Ishikawa (cell line): ENCODE measurements around the gene ERG28.

Source experiments
- CEBPB ChIP-seq: IDR thresholded peaks from 2 replicates; pipeline ENCODE4 v1.6.1; 2012
- CREB1 ChIP-seq: IDR thresholded peaks from 2 replicates; pipeline ENCODE4 v1.6.1; 2012; ENCODE audit warnings: low read depth
- EGR1 ChIP-seq: IDR thresholded peaks from 2 replicates; pipeline ENCODE4 v1.6.1; 2012
- EP300 ChIP-seq: IDR thresholded peaks from 2 replicates; pipeline ENCODE4 v1.6.1; 2012; ENCODE audit warnings: borderline replicate concordance
- FOXM1 ChIP-seq: IDR thresholded peaks from 2 replicates; pipeline ENCODE4 v1.6.1; 2012; ENCODE audit warnings: low read depth, borderline replicate concordance
- NFIC ChIP-seq: IDR thresholded peaks from 2 replicates; pipeline ENCODE4 v1.6.1; 2012
- RAD21 ChIP-seq: IDR thresholded peaks from 2 replicates; pipeline ENCODE4 v1.6.1; 2012; ENCODE audit warnings: low read depth
- TAF1 ChIP-seq: IDR thresholded peaks from 2 replicates; pipeline ENCODE4 v1.6.1; 2012; ENCODE audit warnings: low read depth, mild to moderate bottlenecking
- TCF12 ChIP-seq: IDR thresholded peaks from 2 replicates; pipeline ENCODE4 v1.6.1; 2012; ENCODE audit warnings: low read depth
- TEAD4 ChIP-seq: IDR thresholded peaks from 2 replicates; pipeline ENCODE4 v1.6.1; 2012
- YY1 ChIP-seq: IDR thresholded peaks from 2 replicates; pipeline ENCODE4 v1.6.1; 2012; ENCODE audit warnings: low read depth
- ZBTB7A ChIP-seq: IDR thresholded peaks from 2 replicates; pipeline ENCODE4 v1.6.1; 2012; ENCODE audit warnings: low read depth
- TF ChIP-seq, protein P1 (sequence below): IDR thresholded peaks from 2 replicates; pipeline ENCODE4 v1.6.1; 2012
- TF ChIP-seq, protein P2 (sequence below): IDR thresholded peaks from 2 replicates; pipeline ENCODE4 v1.6.1; 2012; ENCODE audit warnings: low read depth, mild to moderate bottlenecking
- TF ChIP-seq, protein P3 (sequence below): IDR thresholded peaks from 2 replicates; pipeline ENCODE4 v1.6.1; 2012

ERG28 gene, protein sequence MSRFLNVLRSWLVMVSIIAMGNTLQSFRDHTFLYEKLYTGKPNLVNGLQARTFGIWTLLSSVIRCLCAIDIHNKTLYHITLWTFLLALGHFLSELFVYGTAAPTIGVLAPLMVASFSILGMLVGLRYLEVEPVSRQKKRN

DNA sequence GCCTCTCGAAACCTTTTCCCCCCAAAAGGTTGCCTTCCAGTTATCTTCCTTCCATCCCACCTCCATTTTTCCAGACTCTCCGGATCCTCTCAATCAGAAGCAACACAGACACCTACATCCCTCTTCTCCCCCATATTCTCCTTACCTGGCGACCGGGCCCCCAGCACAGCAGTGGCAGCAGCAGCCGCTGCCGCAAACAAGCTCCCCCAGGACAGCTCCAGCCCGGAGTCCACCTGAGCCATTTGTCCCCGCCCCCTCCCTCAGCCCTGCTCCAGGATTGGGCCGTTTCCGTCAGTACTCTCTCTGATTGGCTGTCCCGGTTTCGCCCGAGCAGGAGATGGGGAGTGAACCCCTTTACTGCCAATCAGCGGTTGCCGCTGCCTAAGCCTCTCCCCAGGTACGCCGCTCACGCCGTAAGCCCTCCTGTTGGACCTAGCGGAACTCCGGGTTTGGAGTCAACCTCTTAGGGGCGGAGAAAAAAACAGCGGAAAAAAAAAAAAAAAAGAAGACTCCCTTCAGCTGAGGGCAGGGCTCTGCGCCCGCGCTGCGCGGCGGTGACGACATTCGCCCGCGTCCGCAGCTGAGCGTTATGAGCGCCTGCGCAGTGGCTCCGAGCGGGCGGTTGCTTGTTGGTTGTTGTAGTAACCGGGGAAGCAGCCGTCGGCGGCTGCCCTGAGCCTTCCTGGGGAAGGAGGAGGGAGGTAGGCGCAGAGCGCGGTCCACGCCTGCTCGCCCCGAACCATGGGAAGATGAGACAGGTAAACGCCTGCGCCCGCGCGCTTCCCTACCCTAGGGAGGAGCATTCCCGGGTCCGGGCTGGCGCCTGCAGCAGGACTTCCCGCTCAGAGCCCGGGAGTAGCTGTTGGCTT lies at the start of gene ERG28, which contains the start of gene TTLL5:
Gene ERG28, minus strand, starts transcription at position 247 of the 869 bp plus-strand sequence. CDS start 3,374 bp downstream, outside the sequence.
Gene TTLL5, plus strand, starts transcription at position 617 of the 869 bp plus-strand sequence. CDS start 1,904 bp downstream, outside the sequence.
- TF ChIP-seq TCF12 = peak; percentile 44; the same call in 1 of the 2 replicates
- TF ChIP-seq, protein P1, sequence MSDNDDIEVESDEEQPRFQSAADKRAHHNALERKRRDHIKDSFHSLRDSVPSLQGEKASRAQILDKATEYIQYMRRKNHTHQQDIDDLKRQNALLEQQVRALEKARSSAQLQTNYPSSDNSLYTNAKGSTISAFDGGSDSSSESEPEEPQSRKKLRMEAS = peak; percentile 38
- TF ChIP-seq CEBPB = no peak
- peak; percentile 20; the same call in 1 of the 2 replicates for TF ChIP-seq NFIC
- TF ChIP-seq, protein P2, sequence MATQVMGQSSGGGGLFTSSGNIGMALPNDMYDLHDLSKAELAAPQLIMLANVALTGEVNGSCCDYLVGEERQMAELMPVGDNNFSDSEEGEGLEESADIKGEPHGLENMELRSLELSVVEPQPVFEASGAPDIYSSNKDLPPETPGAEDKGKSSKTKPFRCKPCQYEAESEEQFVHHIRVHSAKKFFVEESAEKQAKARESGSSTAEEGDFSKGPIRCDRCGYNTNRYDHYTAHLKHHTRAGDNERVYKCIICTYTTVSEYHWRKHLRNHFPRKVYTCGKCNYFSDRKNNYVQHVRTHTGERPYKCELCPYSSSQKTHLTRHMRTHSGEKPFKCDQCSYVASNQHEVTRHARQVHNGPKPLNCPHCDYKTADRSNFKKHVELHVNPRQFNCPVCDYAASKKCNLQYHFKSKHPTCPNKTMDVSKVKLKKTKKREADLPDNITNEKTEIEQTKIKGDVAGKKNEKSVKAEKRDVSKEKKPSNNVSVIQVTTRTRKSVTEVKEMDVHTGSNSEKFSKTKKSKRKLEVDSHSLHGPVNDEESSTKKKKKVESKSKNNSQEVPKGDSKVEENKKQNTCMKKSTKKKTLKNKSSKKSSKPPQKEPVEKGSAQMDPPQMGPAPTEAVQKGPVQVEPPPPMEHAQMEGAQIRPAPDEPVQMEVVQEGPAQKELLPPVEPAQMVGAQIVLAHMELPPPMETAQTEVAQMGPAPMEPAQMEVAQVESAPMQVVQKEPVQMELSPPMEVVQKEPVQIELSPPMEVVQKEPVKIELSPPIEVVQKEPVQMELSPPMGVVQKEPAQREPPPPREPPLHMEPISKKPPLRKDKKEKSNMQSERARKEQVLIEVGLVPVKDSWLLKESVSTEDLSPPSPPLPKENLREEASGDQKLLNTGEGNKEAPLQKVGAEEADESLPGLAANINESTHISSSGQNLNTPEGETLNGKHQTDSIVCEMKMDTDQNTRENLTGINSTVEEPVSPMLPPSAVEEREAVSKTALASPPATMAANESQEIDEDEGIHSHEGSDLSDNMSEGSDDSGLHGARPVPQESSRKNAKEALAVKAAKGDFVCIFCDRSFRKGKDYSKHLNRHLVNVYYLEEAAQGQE = 0 out of 2 replicates have a peak, but pooled peaks have one; percentile 22
- no peak; the same call in 1 of the 2 replicates for TF ChIP-seq EP300
- TF ChIP-seq TAF1 = peak; percentile 68
- peak; percentile 9; the same call in 1 of the 2 replicates for TF ChIP-seq YY1
- no peak for TF ChIP-seq TEAD4
- TF ChIP-seq CREB1 = peak; percentile 95
- TF ChIP-seq FOXM1 = 0 out of 2 replicates have a peak, but pooled peaks have one; percentile 25
- TF ChIP-seq EGR1 = no peak; the same call in 1 of the 2 replicates
- no peak for TF ChIP-seq RAD21
- 0 out of 2 replicates have a peak, but pooled peaks have one; percentile 65 for TF ChIP-seq ZBTB7A
- TF ChIP-seq, protein P3, sequence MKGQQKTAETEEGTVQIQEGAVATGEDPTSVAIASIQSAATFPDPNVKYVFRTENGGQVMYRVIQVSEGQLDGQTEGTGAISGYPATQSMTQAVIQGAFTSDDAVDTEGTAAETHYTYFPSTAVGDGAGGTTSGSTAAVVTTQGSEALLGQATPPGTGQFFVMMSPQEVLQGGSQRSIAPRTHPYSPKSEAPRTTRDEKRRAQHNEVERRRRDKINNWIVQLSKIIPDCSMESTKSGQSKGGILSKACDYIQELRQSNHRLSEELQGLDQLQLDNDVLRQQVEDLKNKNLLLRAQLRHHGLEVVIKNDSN = peak; percentile 36; the same call in 1 of the 2 replicates

DNA sequence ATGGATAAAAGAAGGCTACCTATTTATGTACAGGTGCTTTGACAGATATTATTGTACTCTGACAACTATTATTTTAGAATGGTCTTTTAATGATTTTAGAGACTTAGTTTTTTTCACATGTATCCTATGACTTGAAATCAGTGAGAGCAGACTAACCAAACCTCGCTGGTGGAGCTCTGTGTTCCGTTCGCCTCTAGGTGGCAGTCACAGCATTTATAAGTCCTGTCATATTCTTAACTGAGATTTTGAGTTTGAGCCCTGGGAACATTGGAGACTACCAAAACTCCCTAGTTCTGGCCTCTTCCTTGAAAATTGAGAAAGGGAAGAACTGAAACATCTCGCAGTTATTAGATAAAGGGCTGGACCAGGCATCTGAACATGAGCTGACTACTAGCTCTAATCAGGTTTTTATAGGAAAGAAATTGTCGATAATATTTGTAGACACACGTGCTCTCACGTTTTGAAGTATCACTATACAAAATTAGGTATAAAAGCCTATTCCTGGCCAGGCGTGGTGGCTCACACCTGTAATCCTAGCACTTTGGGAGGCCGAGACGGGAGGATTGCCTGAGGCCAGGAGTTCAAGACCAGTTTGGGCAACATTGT lies 48.6 kb upstream of the ERG28 start:
- TF ChIP-seq CEBPB (no peak), NFIC (no peak), TAF1 (no peak), EP300 (no peak), ZBTB7A (no peak), RAD21 (peak; percentile 83)
- TF ChIP-seq, protein P3 = no peak

DNA sequence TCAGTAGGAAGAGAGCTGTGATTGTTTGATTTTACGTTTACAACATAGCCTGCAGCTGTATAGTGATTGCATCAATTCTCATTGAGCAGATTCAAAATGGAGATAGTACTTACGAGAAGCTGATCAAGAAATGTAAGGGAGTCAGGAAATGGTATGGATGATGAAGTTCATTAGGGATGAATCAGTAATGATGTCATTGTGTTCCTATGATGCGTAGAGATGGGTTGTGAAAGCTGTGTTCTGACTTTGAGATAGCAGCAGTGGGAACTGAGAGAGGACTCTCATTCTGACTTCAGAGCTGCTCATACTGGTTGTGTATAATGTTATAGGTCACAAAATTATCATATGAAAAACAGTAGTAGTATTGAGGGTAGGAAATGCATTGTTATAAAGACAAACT lies 44.3 kb upstream of the ERG28 start:
- TF ChIP-seq, protein P2 = no peak
- TF ChIP-seq RAD21 (no peak), CEBPB (no peak)

DNA sequence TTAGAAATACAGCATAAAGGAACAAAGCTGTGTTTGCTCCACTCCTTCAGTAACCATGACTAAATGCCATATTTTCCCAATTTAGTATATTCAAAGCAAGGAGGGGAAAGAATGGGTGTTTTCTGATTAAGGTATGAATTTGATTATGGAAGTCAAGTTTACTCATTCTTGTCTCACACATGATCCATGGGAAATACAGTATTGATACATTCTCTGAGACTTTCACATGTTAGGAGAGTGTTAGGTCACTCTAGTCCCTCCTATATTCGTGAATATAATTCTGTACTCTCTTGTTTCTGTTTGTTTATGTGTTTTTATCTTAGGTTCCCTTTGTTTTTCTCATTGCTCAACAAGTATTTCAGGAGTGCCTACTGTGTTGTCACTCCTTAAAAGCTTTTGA lies 42.8 kb upstream of the ERG28 start:
- TF ChIP-seq RAD21 (no peak), NFIC (no peak), YY1 (no peak)

DNA sequence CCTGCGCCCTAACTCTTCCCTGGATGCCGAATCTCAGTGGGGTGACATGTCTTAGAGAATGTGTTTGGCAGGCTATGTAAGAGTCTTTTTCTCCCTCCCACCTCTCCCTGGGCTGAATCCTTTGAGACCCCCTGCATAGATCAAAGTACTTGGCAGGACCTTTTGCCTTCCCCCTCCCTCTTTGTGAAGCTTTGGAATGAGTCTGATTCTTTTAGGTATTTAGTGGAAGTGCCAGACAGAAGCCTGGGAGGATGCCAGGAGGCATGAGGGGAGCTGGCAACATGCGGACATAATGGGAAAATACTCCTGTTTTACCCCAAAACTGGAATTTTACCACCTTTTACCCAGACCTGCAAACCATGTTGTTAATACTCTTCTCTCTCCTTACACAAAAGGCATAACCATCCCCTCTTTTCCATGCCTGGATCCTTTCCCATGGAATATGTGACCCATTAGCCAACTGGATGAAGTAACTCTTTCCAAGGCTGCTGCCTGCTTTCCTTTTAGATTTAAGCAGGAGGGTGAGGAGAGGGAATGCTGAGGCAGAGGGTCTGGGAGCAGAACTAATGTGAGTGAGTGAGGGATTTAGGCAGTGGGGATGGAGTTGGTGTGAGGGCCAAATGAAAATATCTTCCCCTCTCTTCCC lies 42.1 kb upstream of the ERG28 start:
- TF ChIP-seq TAF1 (no peak), YY1 (no peak), TEAD4 (no peak), CREB1 (no peak), TCF12 (no peak), ZBTB7A (no peak), RAD21 (no peak), EGR1 (no peak), EP300 (no peak), FOXM1 (no peak), NFIC (no peak), CEBPB (no peak)
- TF ChIP-seq, protein P2 = no peak
- TF ChIP-seq, protein P3 = no peak
- TF ChIP-seq, protein P1 = no peak
